PC-3 (cell line): ENCODE data around the gene PRSS38. TPM values are rescaled to one million over a fixed set of nuclear protein-coding genes. Genes with fewer than 3 reads are reported as not detected.

ENCODE experiments used
- ATAC-seq: fragments of 200-7000 bp; cut with Tn5 transposase; 2 replicates; pipeline ENCODE4 v1.9.1; 2020; ENCODE audit warnings: mild to moderate bottlenecking, moderate library complexity
- BruUV-seq: library from RNA; stranded (reverse); fragments of 400-500 nt; replicated peaks from 2 replicates; lab custom pipeline; 2021; lab: Mats Ljungman, UMichigan
- CTCF ChIA-PET: fragments of 300-600 bp; sonication (Branson Sonifier 250); formaldehyde crosslinking; loops from one replicate; lab custom pipeline; 2022; ENCODE audit warnings: antibody characterized with exemption; lab: Charles Lee
- POLR2A ChIA-PET: fragments of 300-600 bp; sonication (Branson Sonifier 250); formaldehyde crosslinking; loops from one replicate; lab custom pipeline; 2022; ENCODE audit warnings: antibody characterized with exemption; ENCODE audit not compliant: unreplicated experiment; lab: Charles Lee
- DNase-seq: peaks from one replicate; pipeline ENCODE4 v3.0.0-alpha.2; 2015
- H2AFZ ChIP-seq: fragments of 300-600 bp; sonication (generic); 2 replicates; pipeline ENCODE4 v1.6.0; 2016; ENCODE audit warnings: antibody characterized with exemption, low read length
- H3F3A ChIP-seq: fragments of 300-600 bp; sonication (generic); one replicate; pipeline ENCODE4 v1.6.0; 2017; ENCODE audit warnings: antibody characterized with exemption, low read length, control low read depth, mild to moderate bottlenecking; ENCODE audit not compliant: unreplicated experiment
- H3K27ac ChIP-seq: fragments of 300-600 bp; sonication (generic); 2 replicates; pipeline ENCODE4 v1.5.1; 2016; ENCODE audit warnings: mild to moderate bottlenecking, low read length
- H3K27me3 ChIP-seq: fragments of 300-600 bp; sonication (generic); 2 replicates; pipeline ENCODE4 v1.6.1; 2016; ENCODE audit warnings: low read length, mixed read lengths
- H3K36me3 ChIP-seq: fragments of 300-600 bp; sonication (generic); 2 replicates; pipeline ENCODE4 v1.6.1; 2016; ENCODE audit warnings: low read depth, mixed run types, low read length, mixed read lengths
- H3K4me1 ChIP-seq: fragments of 300-600 bp; sonication (generic); 2 replicates; pipeline ENCODE4 v1.5.1; 2016; ENCODE audit warnings: low read length; ENCODE audit not compliant: insufficient read depth
- H3K4me2 ChIP-seq: fragments of 300-600 bp; sonication (generic); 2 replicates; pipeline ENCODE4 v1.6.0; 2016; ENCODE audit warnings: low read length
- H3K4me3 ChIP-seq: fragments of 300-600 bp; sonication (generic); 2 replicates; pipeline ENCODE4 v1.5.1; 2016; ENCODE audit warnings: mild to moderate bottlenecking, low read length, mixed read lengths
- H3K79me2 ChIP-seq: fragments of 300-600 bp; sonication (generic); 2 replicates; pipeline ENCODE4 v1.6.1; 2017; ENCODE audit warnings: low read length, mixed read lengths
- H3K9ac ChIP-seq: fragments of 300-600 bp; sonication (generic); 2 replicates; pipeline ENCODE4 v1.6.0; 2016; ENCODE audit warnings: mild to moderate bottlenecking, low read length
- H3K9me2 ChIP-seq: fragments of 300-600 bp; sonication (generic); replicated peaks from 2 replicates; pipeline ENCODE4 v1.6.1; 2016; ENCODE audit warnings: mixed run types, low read length, mixed read lengths
- H3K9me3 ChIP-seq: fragments of 300-600 bp; sonication (generic); 2 replicates; pipeline ENCODE4 v1.6.1; 2016; ENCODE audit warnings: low read length, mixed read lengths
- H4K20me1 ChIP-seq: fragments of 300-600 bp; sonication (generic); 2 replicates; pipeline ENCODE4 v1.6.1; 2016; ENCODE audit warnings: low read length, mixed read lengths
- EZH2 ChIP-seq: fragments of 300-600 bp; sonication (generic); IDR thresholded peaks from one replicate; pipeline ENCODE4 v1.6.1; 2017; ENCODE audit warnings: antibody characterized with exemption, mild to moderate bottlenecking, low read length; ENCODE audit not compliant: unreplicated experiment
- EZH2phosphoT487 ChIP-seq: fragments of 300-600 bp; sonication (generic); IDR thresholded peaks from 2 replicates; pipeline ENCODE4 v1.6.1; 2018; ENCODE audit warnings: mild to moderate bottlenecking, antibody characterized with exemption, low read length, borderline replicate concordance
- intact Hi-C: fragments of 100-400 bp; cut with micrococcal nuclease; formaldehyde crosslinking; loops from 2 replicates; pipeline ENCODE4 v1.9.0; 2023
- total RNA-seq: library from RNA; depleted of rRNA; stranded (reverse); fragments of >200 nt; gene quantifications from 2 replicates; pipeline ENCODE4 v1.2.3, GENCODE V29; 2014
- TF ChIP-seq, protein P1 (sequence below): fragments of 300-600 bp; sonication (generic); conservative IDR thresholded peaks from 2 replicates; pipeline ENCODE4 v1.5.1; 2017; ENCODE audit warnings: antibody characterized with exemption, low read depth, mild to moderate bottlenecking, low read length

The PRSS38 gene
- total RNA-seq, 1 experiment from 2014 or later = not detected

DNA sequence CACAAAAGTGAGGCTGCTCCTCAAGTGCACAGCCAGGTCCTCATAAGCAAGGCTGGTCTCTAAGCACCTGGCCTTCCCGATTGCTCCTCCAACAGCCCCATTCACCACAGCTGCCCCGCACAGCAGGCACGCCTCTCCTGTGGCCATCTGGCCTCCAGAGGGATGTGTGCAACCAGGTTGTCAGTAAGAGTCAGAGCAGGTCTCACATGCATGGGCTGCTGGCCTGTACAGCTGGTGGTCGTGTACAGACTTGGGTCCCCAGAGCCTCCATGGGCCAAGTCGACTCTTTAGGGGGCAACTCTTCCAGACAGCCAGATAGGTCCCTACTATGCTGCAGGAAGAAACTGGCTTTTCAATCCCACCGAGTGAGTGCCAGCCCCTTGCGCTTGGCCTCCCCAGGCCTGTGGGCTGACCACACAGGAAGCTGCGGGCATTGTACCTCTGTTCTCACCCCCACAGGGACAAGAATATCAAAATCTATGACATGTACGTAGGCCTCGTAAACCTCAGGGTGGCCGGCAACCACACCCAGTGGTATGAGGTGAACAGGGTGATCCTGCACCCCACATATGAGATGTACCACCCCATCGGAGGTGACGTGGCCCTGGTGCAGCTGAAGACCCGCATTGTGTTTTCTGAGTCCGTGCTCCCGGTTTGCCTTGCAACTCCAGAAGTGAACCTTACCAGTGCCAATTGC, 1.4 kb downstream of the PRSS38 start:
- no peak overlapping the region for H3K4me3 ChIP-seq
- TF ChIP-seq EZH2phosphoT487 = no peak
- TF ChIP-seq, protein P1, sequence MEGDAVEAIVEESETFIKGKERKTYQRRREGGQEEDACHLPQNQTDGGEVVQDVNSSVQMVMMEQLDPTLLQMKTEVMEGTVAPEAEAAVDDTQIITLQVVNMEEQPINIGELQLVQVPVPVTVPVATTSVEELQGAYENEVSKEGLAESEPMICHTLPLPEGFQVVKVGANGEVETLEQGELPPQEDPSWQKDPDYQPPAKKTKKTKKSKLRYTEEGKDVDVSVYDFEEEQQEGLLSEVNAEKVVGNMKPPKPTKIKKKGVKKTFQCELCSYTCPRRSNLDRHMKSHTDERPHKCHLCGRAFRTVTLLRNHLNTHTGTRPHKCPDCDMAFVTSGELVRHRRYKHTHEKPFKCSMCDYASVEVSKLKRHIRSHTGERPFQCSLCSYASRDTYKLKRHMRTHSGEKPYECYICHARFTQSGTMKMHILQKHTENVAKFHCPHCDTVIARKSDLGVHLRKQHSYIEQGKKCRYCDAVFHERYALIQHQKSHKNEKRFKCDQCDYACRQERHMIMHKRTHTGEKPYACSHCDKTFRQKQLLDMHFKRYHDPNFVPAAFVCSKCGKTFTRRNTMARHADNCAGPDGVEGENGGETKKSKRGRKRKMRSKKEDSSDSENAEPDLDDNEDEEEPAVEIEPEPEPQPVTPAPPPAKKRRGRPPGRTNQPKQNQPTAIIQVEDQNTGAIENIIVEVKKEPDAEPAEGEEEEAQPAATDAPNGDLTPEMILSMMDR = no peak
- no peak for TF ChIP-seq EZH2
- CTCF ChIA-PET = no interaction called here
- POLR2A ChIA-PET = interaction anchor here (0.6 kb wide), 1 partner anchor 170 kb away, joined by 4 read pairs; no protein-coding TSS in a partner anchor
- DNase-seq (no peak), ATAC-seq (no peak)
- no TSS peak for BruUV-seq
- no peaks in the 10 kb centered on the region for H4K20me1 ChIP-seq
- H3K4me1 ChIP-seq = no peaks in the 10 kb centered on the region
- no peaks in the 10 kb centered on the region for H3F3A ChIP-seq
- H3K9me3 ChIP-seq = peaks cover 15% of the 10 kb centered on the region
- no peaks in the 10 kb centered on the region for H3K27me3 ChIP-seq
- no peak overlapping the region for H3K4me2 ChIP-seq
- intact Hi-C loops = no loop called here
- H3K36me3 ChIP-seq = no peaks in the 10 kb centered on the region
- H2AFZ ChIP-seq = no peak overlapping the region
- H3K27ac ChIP-seq = no peak overlapping the region
- H3K79me2 ChIP-seq = no peaks in the 10 kb centered on the region
- H3K9me2 ChIP-seq = no peaks in the 10 kb centered on the region
- no peak overlapping the region for H3K9ac ChIP-seq

DNA sequence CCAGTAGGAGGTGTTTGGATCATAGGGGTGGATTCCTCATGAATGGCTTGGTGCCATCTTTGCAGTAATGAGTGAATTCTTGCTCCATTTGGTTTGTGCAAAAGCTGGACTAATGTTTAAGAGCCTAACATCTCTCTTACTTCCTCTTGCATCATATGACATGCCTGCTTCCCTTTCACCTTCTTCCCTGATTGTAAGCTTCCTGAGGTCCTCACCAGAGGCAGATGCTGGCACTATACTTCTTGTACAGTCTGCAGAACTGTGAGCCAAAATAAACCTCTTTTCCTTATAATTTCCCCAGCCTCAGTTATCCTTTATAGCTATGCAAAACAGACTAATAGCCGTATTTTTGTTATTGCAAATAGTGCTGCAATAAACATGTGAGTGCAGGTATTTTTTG, 8.1 kb downstream of the PRSS38 start:
- no peak for DNase-seq
- ChIA-PET POLR2A (no interaction called here), CTCF (no interaction called here)
- no peak for ATAC-seq
- no peak overlapping the region for H3K27ac ChIP-seq
- no peaks in the 10 kb centered on the region for H3K36me3 ChIP-seq
- no peak overlapping the region for H3K4me2 ChIP-seq
- H3F3A ChIP-seq = no peaks in the 10 kb centered on the region
- no TSS peak for BruUV-seq
- H3K9me2 ChIP-seq = no peaks in the 10 kb centered on the region
- intact Hi-C loops = no loop called here
- H3K9me3 ChIP-seq = no peaks in the 10 kb centered on the region
- H3K9ac ChIP-seq = no peak overlapping the region
- H3K27me3 ChIP-seq = peaks cover 8% of the 10 kb centered on the region; the same call in 1 of the 2 replicates
- H3K4me3 ChIP-seq = no peak overlapping the region
- no peaks in the 10 kb centered on the region for H3K79me2 ChIP-seq
- TF ChIP-seq, protein P1 = no peak
- TF ChIP-seq EZH2phosphoT487 = no peak
- H4K20me1 ChIP-seq = no peaks in the 10 kb centered on the region
- H3K4me1 ChIP-seq = no peaks in the 10 kb centered on the region
- H2AFZ ChIP-seq = no peak overlapping the region

DNA sequence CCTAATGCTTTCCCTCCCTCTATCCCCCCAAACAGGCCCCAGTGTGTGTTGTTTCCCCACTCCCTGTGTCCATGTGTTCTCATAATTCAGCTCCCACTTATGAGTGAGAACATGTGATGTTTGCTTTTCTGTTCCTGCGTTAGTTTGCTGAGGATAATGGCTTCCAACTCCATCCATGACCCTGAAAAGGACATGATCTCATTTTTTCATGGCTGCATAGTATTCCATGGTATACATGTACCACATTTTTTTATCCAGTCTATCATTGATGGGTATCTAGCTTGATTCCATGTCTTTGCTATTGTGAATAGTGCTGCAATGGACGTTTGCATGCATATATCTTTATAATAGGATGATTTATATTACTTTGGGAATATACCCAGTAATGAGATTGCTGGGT, 8.7 kb downstream of the PRSS38 start:
- no TSS peak for BruUV-seq
- no peaks in the 10 kb centered on the region for H3K9me3 ChIP-seq
- DNase-seq (no peak), ATAC-seq (no peak)
- H4K20me1 ChIP-seq = no peaks in the 10 kb centered on the region
- TF ChIP-seq, protein P1 = no peak
- no peak for TF ChIP-seq EZH2phosphoT487
- CTCF ChIA-PET = no interaction called here
- H3K79me2 ChIP-seq = no peaks in the 10 kb centered on the region
- no peak overlapping the region for H3K9ac ChIP-seq
- H3K36me3 ChIP-seq = no peaks in the 10 kb centered on the region
- no peaks in the 10 kb centered on the region for H3F3A ChIP-seq
- H2AFZ ChIP-seq = no peak overlapping the region
- H3K27me3 ChIP-seq = peaks cover 8% of the 10 kb centered on the region; the same call in 1 of the 2 replicates
- H3K4me2 ChIP-seq = no peak overlapping the region
- intact Hi-C loops = no loop called here
- POLR2A ChIA-PET = no interaction called here
- H3K9me2 ChIP-seq = no peaks in the 10 kb centered on the region
- no peaks in the 10 kb centered on the region for H3K4me1 ChIP-seq
- H3K4me3 ChIP-seq = no peak overlapping the region
- H3K27ac ChIP-seq = no peak overlapping the region
